ENCODE data around the gene KREMEN1.

- TF ChIP-seq, protein P1, sequence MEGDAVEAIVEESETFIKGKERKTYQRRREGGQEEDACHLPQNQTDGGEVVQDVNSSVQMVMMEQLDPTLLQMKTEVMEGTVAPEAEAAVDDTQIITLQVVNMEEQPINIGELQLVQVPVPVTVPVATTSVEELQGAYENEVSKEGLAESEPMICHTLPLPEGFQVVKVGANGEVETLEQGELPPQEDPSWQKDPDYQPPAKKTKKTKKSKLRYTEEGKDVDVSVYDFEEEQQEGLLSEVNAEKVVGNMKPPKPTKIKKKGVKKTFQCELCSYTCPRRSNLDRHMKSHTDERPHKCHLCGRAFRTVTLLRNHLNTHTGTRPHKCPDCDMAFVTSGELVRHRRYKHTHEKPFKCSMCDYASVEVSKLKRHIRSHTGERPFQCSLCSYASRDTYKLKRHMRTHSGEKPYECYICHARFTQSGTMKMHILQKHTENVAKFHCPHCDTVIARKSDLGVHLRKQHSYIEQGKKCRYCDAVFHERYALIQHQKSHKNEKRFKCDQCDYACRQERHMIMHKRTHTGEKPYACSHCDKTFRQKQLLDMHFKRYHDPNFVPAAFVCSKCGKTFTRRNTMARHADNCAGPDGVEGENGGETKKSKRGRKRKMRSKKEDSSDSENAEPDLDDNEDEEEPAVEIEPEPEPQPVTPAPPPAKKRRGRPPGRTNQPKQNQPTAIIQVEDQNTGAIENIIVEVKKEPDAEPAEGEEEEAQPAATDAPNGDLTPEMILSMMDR (IDR thresholded peaks at IDR 0.05; ENCODE audit: borderline replicate concordance, extremely low read depth, low read length, poor library complexity, severe bottlenecking) = no peak
- TF ChIP-seq EZH2 (IDR thresholded peaks at IDR 0.05; ENCODE audit: borderline replicate concordance, low read depth, low read length, severe bottlenecking) = no peak
Measured at GRCh38 chr22:29072979-29073617, at the start of gene KREMEN1.

Data from DND-41 (cell line).